Measurements from ENCODE around the gene RASGRF1.
A peak's percentile ranks its signal among the peaks of the same experiment; 100 is the strongest.

DNA sequence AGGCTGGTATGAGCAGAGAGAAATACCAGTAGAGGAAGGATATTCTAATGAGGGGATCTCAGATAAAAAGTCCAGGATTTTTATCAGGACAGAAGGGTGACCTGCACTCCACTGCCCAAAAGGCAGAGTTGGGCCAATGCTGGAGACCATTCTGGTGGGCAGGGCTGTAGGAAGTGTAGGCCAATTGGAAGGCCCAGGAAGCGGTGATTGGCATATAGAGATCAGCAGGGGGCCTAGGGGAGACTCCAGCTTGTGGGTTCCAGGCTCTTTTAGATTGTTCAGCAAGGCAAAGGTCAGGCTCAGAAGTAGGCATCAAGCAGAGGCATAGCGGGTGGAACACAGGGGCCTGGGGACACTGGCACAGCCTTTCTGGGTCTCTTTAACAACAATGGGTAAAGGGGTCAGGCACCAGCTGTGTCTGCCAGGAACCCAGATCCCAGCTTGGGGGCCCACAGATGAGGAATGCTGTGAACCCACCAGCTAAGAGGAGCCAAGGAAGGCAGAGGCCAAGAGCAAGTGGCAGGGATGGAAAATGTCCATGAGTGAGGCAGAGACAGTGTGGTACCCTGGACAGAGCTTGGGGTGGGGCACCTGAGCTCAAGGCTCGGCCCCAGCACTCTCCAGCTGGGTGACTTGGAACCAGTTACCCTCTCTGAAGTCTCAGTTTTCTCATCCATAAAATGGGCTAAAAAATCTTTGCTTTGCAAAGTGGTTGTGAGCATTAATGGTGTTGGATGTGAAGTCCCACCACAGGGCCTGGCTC lies 27.0 kb upstream of the RASGRF1 start:
- TF ChIP-seq JUNB (IDR thresholded peaks at IDR 0.05; ENCODE audit: unreplicated experiment): no peak
- no peak for TF ChIP-seq POLR2AphosphoS5 (IDR thresholded peaks at IDR 0.05; ENCODE audit: low read depth)
- TF ChIP-seq, protein P1, sequence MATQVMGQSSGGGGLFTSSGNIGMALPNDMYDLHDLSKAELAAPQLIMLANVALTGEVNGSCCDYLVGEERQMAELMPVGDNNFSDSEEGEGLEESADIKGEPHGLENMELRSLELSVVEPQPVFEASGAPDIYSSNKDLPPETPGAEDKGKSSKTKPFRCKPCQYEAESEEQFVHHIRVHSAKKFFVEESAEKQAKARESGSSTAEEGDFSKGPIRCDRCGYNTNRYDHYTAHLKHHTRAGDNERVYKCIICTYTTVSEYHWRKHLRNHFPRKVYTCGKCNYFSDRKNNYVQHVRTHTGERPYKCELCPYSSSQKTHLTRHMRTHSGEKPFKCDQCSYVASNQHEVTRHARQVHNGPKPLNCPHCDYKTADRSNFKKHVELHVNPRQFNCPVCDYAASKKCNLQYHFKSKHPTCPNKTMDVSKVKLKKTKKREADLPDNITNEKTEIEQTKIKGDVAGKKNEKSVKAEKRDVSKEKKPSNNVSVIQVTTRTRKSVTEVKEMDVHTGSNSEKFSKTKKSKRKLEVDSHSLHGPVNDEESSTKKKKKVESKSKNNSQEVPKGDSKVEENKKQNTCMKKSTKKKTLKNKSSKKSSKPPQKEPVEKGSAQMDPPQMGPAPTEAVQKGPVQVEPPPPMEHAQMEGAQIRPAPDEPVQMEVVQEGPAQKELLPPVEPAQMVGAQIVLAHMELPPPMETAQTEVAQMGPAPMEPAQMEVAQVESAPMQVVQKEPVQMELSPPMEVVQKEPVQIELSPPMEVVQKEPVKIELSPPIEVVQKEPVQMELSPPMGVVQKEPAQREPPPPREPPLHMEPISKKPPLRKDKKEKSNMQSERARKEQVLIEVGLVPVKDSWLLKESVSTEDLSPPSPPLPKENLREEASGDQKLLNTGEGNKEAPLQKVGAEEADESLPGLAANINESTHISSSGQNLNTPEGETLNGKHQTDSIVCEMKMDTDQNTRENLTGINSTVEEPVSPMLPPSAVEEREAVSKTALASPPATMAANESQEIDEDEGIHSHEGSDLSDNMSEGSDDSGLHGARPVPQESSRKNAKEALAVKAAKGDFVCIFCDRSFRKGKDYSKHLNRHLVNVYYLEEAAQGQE (IDR thresholded peaks at IDR 0.05; ENCODE audit: unreplicated experiment): peak; percentile 55
- TF ChIP-seq, protein P2, sequence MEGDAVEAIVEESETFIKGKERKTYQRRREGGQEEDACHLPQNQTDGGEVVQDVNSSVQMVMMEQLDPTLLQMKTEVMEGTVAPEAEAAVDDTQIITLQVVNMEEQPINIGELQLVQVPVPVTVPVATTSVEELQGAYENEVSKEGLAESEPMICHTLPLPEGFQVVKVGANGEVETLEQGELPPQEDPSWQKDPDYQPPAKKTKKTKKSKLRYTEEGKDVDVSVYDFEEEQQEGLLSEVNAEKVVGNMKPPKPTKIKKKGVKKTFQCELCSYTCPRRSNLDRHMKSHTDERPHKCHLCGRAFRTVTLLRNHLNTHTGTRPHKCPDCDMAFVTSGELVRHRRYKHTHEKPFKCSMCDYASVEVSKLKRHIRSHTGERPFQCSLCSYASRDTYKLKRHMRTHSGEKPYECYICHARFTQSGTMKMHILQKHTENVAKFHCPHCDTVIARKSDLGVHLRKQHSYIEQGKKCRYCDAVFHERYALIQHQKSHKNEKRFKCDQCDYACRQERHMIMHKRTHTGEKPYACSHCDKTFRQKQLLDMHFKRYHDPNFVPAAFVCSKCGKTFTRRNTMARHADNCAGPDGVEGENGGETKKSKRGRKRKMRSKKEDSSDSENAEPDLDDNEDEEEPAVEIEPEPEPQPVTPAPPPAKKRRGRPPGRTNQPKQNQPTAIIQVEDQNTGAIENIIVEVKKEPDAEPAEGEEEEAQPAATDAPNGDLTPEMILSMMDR (conservative IDR thresholded peaks at IDR 0.05; ENCODE audit: low read depth in 2 of 2): no peak

All from GM23338 (cell line).